ENCODE results near the gene HCN2.

DNA sequence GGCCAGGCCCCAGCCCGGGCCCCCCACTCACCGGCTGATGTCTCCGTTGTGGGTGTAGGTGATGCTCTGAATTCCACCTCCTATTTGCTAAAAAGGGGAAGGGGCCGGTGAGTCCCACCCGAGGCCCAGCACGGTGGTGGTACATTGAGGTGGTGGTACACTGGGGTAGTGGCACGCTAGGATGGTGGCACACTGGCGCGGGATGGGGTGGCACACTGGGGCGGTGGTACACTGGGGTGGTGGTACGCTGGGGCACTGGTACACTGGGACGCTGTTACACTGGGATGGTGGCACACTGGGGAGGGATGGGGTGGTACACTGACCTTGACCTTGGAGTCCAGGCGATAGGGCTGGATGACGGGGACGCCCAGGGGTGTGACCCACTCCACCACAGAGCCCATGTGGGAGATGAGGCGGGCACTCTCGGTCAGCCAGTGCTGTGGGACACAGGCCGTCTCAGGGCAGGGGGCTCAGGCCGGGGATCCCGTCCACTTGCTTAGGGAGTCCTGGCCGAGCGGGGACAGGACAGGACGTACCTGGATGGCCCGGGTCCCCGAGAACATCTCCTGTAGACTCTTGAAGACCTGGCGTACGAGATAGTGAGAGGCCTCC lies 29.1 kb downstream of the HCN2 start:
- TF ChIP-seq POLR2A (IDR thresholded peaks at IDR 0.05) = no peak
- TF ChIP-seq, protein P1, sequence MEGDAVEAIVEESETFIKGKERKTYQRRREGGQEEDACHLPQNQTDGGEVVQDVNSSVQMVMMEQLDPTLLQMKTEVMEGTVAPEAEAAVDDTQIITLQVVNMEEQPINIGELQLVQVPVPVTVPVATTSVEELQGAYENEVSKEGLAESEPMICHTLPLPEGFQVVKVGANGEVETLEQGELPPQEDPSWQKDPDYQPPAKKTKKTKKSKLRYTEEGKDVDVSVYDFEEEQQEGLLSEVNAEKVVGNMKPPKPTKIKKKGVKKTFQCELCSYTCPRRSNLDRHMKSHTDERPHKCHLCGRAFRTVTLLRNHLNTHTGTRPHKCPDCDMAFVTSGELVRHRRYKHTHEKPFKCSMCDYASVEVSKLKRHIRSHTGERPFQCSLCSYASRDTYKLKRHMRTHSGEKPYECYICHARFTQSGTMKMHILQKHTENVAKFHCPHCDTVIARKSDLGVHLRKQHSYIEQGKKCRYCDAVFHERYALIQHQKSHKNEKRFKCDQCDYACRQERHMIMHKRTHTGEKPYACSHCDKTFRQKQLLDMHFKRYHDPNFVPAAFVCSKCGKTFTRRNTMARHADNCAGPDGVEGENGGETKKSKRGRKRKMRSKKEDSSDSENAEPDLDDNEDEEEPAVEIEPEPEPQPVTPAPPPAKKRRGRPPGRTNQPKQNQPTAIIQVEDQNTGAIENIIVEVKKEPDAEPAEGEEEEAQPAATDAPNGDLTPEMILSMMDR (IDR thresholded peaks at IDR 0.05) = no peak
- TF ChIP-seq POLR2AphosphoS5 (IDR thresholded peaks at IDR 0.05) = no peak
- TF ChIP-seq EP300 (IDR thresholded peaks at IDR 0.05) = no peak

Measured in upper lobe of left lung (tissue), 4 donors.